HepG2 (cell line): Measurements from ENCODE around the gene PSMD1. TPM values are rescaled to one million over a fixed set of nuclear protein-coding genes. Genes with fewer than 3 reads are reported as not detected.

Experiments
- ADNP ChIP-seq: sonication (generic); formaldehyde crosslinking; IDR thresholded peaks from 2 replicates; pipeline ENCODE4 v1.4.0; 2020; ENCODE audit warnings: missing genetic modification reagents
- CTCF ChIP-seq: sonication (generic); formaldehyde crosslinking; IDR thresholded peaks from 2 replicates; pipeline ENCODE4 v1.5.0; 2020; ENCODE audit warnings: mild to moderate bottlenecking, missing genetic modification reagents, moderate library complexity
- ELF1 ChIP-seq: sonication (generic); formaldehyde crosslinking; IDR thresholded peaks from 2 replicates; pipeline ENCODE4 v1.4.0; 2020; ENCODE audit warnings: missing genetic modification reagents
- ELK4 ChIP-seq: sonication (generic); formaldehyde crosslinking; IDR thresholded peaks from 2 replicates; pipeline ENCODE4 v1.9.0; 2021; ENCODE audit warnings: missing genetic modification reagents, borderline replicate concordance
- GATAD2A ChIP-seq: IDR thresholded peaks from 2 replicates; pipeline ENCODE4 v1.6.1; 2016
- HES4 ChIP-seq: sonication (generic); formaldehyde crosslinking; IDR thresholded peaks from 2 replicates; pipeline ENCODE4 v1.9.0; 2021; ENCODE audit warnings: mild to moderate bottlenecking, missing genetic modification reagents, borderline replicate concordance
- KDM1A ChIP-seq: IDR thresholded peaks from 2 replicates; pipeline ENCODE4 v1.6.1; 2016; ENCODE audit warnings: missing compliant biosample characterization
- KLF9 ChIP-seq: IDR thresholded peaks from 2 replicates; pipeline ENCODE4 v1.6.1; 2016; ENCODE audit warnings: low read depth
- MAZ ChIP-seq, 2 experiments: sonication (generic) in 1 of 2; formaldehyde crosslinking in 1 of 2; IDR thresholded peaks; 2 replicates each; pipeline versions ENCODE4 v1.5.0 to v1.6.1; 2012 to 2020; ENCODE audit warnings: low read depth in 2 of 2, mild to moderate bottlenecking in 2 of 2, borderline replicate concordance in 1 of 2, improper control_type of control experiment in 1 of 2, low read length in 1 of 2, missing genetic modification reagents in 1 of 2, moderate library complexity in 1 of 2
- NFIC ChIP-seq: IDR thresholded peaks from 2 replicates; pipeline ENCODE4 v1.6.1; 2012; ENCODE audit warnings: mild to moderate bottlenecking, low read length, inconsistent platforms
- RFXANK ChIP-seq: IDR thresholded peaks from 2 replicates; pipeline ENCODE4 v1.6.1; 2016
- RNF219 ChIP-seq: sonication (generic); formaldehyde crosslinking; IDR thresholded peaks from 2 replicates; pipeline ENCODE4 v1.5.0; 2020; ENCODE audit warnings: mild to moderate bottlenecking, missing genetic modification reagents
- SSRP1 ChIP-seq: IDR thresholded peaks from 2 replicates; pipeline ENCODE4 v1.6.1; 2016; ENCODE audit warnings: control low read depth
- TCF7L2 ChIP-seq: IDR thresholded peaks from 2 replicates; pipeline ENCODE4 v1.6.1; 2011; ENCODE audit warnings: mild to moderate bottlenecking, low read depth, low read length, moderate library complexity
- ZFX ChIP-seq: sonication (generic); formaldehyde crosslinking; IDR thresholded peaks from 2 replicates; pipeline ENCODE4 v1.4.0; 2020; ENCODE audit warnings: mild to moderate bottlenecking, low read depth, missing genetic modification reagents, moderate library complexity
- ZIK1 ChIP-seq: sonication (generic); formaldehyde crosslinking; IDR thresholded peaks from 2 replicates; pipeline ENCODE4 v1.5.0; 2020; ENCODE audit warnings: mild to moderate bottlenecking, low read depth, missing genetic modification reagents, borderline replicate concordance
- ZNF230 ChIP-seq: sonication (generic); formaldehyde crosslinking; IDR thresholded peaks from 2 replicates; pipeline ENCODE4 v1.4.0; 2020; ENCODE audit warnings: mild to moderate bottlenecking, missing genetic modification reagents
- ZNF263 ChIP-seq: sonication (generic); formaldehyde crosslinking; IDR thresholded peaks from 2 replicates; pipeline ENCODE4 v1.4.0; 2020; ENCODE audit warnings: missing genetic modification reagents
- ZNF550 ChIP-seq: sonication (generic); formaldehyde crosslinking; IDR thresholded peaks from 2 replicates; pipeline ENCODE4 v1.4.0; 2020; ENCODE audit warnings: mild to moderate bottlenecking, missing genetic modification reagents, borderline replicate concordance
- ZNF563 ChIP-seq: sonication (generic); formaldehyde crosslinking; IDR thresholded peaks from 2 replicates; pipeline ENCODE4 v1.8.0; 2022; ENCODE audit warnings: mild to moderate bottlenecking, moderate library complexity, missing genetic modification reagents
- ZNF720 ChIP-seq: sonication (generic); formaldehyde crosslinking; IDR thresholded peaks from 2 replicates; pipeline ENCODE4 v1.4.0; 2020; ENCODE audit warnings: missing genetic modification reagents
- ZNF772 ChIP-seq: sonication (generic); formaldehyde crosslinking; IDR thresholded peaks from 2 replicates; pipeline ENCODE4 v1.5.0; 2020; ENCODE audit warnings: mild to moderate bottlenecking, missing genetic modification reagents
- polyA plus RNA-seq, 8 experiments: library from polyadenylated mRNA; depleted of rRNA in 3 of 8; stranded (reverse) in 7 of 8; unstranded in 1 of 8; fragments of >200 nt; fragmentation: Illumina TruSeq in 4 of 8; extraction: Trizol in 4 of 8; gene quantifications; 2 replicates each; pipeline versions ENCODE4 v1.2.1 to v1.2.3, GENCODE V29; 2011 to 2016; ENCODE audit warnings: low read depth in 4 of 8, missing spikeins in 1 of 8, mixed read lengths in 1 of 8; ENCODE audit not compliant: insufficient read depth in 1 of 8
- total RNA-seq, 5 experiments: library from RNA; depleted of rRNA; stranded (reverse); fragments of >200 nt; fragmentation: Illumina TruSeq; extraction: Trizol; gene quantifications; 2 replicates each; pipeline ENCODE4 v1.2.3, GENCODE V29; 2016; ENCODE audit warnings: low read depth in 1 of 5
- TF ChIP-seq, protein P1 (sequence below): sonication (generic); formaldehyde crosslinking; IDR thresholded peaks from 2 replicates; pipeline ENCODE4 v1.9.0; 2022; ENCODE audit warnings: missing genetic modification reagents, mild to moderate bottlenecking, borderline replicate concordance
- TF ChIP-seq, protein P2 (sequence below): sonication (generic); formaldehyde crosslinking; IDR thresholded peaks from 2 replicates; pipeline ENCODE4 v1.4.0; 2020; ENCODE audit warnings: mild to moderate bottlenecking, missing genetic modification reagents

PSMD1 gene
- total and polyA plus RNA-seq, 2 of the 13 experiments (the other 11 are each of a cell fraction or from before 2014, with no cell fraction given): 136 to 191 TPM

DNA sequence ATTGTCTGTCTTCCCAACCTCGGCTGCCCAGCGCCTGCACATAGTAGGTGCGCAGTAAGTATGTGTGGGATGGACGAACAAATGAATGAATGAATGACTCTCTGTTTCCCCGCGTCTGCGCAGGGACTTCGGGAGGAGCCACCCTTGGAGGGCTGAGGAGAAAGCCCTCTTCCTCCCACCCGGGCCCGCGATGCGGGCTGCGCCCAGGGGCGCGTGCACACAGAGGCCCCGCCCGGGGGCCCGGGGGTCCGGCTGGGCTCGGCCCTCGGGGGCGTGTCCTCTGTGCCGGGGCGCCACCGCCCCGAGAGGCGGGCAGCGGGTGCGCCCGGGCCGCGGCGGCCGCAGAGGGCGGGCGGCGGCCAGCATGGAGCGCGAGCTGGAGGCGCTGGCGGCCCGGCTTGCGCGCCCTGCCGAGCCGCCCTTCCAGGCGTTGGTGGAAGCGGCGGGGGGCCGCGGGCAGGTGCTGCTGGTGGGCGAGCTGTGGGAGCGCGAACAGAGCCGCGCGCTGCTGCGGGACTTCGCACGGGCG, 19.4 kb upstream of the PSMD1 start, which contains the start of gene C2orf72 (continued):
- TF ChIP-seq, protein P1, sequence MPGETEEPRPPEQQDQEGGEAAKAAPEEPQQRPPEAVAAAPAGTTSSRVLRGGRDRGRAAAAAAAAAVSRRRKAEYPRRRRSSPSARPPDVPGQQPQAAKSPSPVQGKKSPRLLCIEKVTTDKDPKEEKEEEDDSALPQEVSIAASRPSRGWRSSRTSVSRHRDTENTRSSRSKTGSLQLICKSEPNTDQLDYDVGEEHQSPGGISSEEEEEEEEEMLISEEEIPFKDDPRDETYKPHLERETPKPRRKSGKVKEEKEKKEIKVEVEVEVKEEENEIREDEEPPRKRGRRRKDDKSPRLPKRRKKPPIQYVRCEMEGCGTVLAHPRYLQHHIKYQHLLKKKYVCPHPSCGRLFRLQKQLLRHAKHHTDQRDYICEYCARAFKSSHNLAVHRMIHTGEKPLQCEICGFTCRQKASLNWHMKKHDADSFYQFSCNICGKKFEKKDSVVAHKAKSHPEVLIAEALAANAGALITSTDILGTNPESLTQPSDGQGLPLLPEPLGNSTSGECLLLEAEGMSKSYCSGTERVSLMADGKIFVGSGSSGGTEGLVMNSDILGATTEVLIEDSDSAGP: 0 out of 2 replicates have a peak, but pooled peaks have one; percentile 20
- peak; percentile 69; the same call in 1 of the 2 replicates for TF ChIP-seq ZNF772 (CRISPR knock-in tag)
- TF ChIP-seq GATAD2A (CRISPR knock-in tag): no peak
- no peak for TF ChIP-seq ZNF720 (CRISPR knock-in tag)
- no peak for TF ChIP-seq ZNF550 (CRISPR knock-in tag)
- TF ChIP-seq ADNP (CRISPR knock-in tag): peak; percentile 48; the same call in 1 of the 2 replicates
- no peak; the same call in 1 of the 2 replicates for TF ChIP-seq ZFX
- no peak for TF ChIP-seq TCF7L2
- TF ChIP-seq CTCF: no peak
- no peak for TF ChIP-seq RFXANK (CRISPR knock-in tag)
- TF ChIP-seq ZNF263 (CRISPR knock-in tag): peak; percentile 87
- no peak for TF ChIP-seq SSRP1
- peak; percentile 34; the same call in 1 of the 2 replicates for TF ChIP-seq HES4 (CRISPR knock-in tag)
- TF ChIP-seq ELK4 (CRISPR knock-in tag): no peak
- TF ChIP-seq ZNF230 (CRISPR knock-in tag): no peak
- no peak; the same call in 1 of the 2 replicates for TF ChIP-seq ZIK1 (CRISPR knock-in tag)
- TF ChIP-seq ELF1: no peak
- TF ChIP-seq KDM1A (CRISPR knock-in tag): no peak
- TF ChIP-seq MAZ (IDR thresholded peaks at IDR 0.05; ENCODE audit: borderline replicate concordance, low read depth, low read length): peak; percentile 79
- peak; percentile 54; the same call in 1 of the 2 replicates for TF ChIP-seq MAZ (CRISPR knock-in tag; IDR thresholded peaks at IDR 0.05; ENCODE audit: low read depth)
- TF ChIP-seq, protein P2, sequence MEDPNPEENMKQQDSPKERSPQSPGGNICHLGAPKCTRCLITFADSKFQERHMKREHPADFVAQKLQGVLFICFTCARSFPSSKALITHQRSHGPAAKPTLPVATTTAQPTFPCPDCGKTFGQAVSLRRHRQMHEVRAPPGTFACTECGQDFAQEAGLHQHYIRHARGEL (CRISPR knock-in tag): no peak
- no peak for TF ChIP-seq KLF9 (CRISPR knock-in tag)
- TF ChIP-seq ZNF563: peak; percentile 43; the same call in 1 of the 2 replicates
- TF ChIP-seq NFIC: no peak; the same call in 1 of the 2 replicates
- TF ChIP-seq RNF219: no peak
